ENCODE results near the gene RIT1.
"Not testable (repeated sequence)": the region's sequence is repeated elsewhere in the genome, so short reads cannot be mapped to it uniquely, and the experiment has no call there.

The RIT1 gene

DNA sequence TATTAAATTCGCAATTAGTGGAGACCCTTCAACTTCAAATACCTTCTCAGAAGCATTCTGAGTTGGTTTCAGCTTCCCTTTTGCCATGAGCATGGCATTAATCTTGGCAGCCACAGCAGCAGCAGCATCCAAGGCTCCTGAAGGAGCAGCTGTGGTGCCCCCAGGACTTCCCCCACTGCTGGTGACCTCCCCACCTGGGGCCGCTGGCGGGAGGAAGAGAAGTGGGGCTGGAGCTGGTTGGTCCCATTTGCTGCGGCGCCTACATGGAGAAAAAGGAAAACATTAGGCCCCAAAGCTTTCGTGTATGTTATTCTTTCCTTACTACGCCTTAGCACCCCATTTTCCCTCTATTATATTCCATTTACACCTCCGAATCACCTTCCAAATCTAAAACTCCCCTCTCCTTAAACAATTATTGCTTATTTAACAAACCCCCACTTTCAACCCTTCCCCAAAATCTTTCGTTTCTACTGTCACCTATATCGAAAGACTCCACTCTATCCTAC, 22.5 kb upstream of the RIT1 start:
- DNase-seq = no peak

DNA sequence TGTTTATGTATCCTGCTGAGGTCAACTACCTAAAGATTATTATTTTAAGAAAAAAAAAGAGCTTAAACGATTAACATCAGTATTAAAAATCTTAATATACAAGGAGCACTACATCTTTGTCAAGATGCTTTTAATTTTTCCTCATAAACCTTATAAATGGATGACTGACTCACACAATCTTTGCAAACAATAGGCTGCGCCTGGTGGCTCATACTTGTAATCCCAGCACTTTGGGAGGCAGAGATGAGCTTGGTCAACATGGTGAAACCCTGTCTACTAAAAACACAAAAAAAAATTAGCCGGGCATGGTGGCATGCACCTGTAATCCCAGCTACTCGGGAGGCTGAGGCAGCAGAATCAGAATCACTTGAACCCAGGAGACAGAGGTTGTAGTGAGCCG, 21.3 kb upstream of the RIT1 start:
- no peak for DNase-seq

- DNase-seq = no peak
Measured at GRCh38 chr1:155932081-155932480, 20.9 kb upstream of the RIT1 start.

- no peak for DNase-seq
Measured at GRCh38 chr1:155931332-155932038, 20.3 kb upstream of the RIT1 start.

- DNase-seq = not testable (repeated sequence)
Measured at GRCh38 chr1:155930725-155931124, 19.6 kb upstream of the RIT1 start.

DNA sequence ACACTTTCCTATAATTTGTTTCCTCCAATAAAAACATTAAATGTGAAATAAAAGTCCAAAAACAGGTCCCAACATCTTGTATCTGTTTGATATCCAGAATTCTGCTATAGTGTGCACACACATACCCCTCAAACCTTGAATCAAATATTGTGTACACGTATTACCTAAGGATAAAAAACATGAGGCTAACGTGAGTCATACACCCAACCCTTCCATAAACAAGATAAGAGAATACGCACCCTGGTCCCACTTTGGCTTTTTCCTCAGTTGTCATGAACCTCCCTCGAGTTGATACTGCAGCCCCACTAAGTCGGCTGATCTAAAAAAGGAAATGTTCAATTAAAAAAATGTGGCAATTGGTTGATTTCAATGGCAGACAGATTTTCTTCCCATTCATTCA, 17.9 kb upstream of the RIT1 start:
- DNase-seq = no peak

GRCh38 chr1:155925506-155925905, 14.4 kb upstream of the RIT1 start:
- DNase-seq = no peak

DNA sequence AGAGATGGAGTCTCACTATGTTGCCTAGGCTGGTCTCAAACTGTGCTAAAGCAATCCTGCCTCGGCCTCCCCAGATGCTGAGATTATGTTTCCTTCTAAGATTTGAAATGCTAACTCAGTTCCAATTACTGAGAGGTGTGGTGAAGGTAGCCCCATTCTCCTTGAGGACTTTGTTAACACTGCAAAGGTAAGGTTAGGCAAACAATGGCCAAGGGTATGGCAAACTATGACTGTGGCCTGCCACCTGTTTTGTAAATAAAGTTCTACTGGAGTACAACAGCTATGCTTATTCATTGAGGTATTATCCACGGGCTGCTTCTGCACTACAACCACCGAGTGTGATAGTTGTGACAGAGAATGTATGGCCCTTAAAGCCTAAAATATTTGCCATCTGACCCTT, 9.6 kb upstream of the RIT1 start:
- DNase-seq = no peak

DNA sequence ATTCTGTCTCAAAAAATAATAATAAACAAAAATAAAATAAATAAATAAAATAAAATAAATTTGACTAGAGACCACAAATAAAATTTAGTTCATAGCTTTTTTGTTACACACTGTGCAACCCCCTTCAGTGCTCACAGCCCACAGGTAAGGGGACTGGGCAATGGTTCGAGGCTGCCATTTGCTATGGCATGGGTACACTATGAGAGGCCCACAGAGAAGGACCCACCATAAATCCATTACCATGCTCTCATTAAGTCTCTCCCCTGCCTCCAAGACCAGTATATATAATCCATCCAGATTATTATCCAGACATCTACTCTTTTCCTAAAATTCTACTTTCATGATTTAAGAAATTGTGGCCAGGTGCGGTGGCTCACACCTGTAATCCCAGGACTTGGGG, 8.7 kb upstream of the RIT1 start:
- no peak for DNase-seq

DNA sequence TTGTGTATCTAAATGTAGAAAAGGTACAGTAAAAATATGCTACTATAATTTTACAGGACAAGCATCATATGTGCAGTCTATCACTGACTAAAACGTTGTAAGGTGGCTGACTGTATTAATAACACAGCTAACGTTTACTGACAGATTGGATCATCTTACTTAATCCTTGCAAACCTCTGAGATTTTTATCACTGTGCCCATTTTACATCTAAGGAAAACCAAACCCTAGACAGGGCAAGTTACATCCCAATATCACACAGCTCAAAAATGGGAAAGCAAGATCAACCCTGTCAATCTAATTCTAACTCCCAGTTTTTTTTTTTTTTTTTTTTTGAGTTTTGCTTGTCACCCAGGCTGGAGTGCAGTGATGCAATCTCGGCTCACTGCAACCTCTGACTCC, 7.5 kb upstream of the RIT1 start:
- DNase-seq = no peak

DNA sequence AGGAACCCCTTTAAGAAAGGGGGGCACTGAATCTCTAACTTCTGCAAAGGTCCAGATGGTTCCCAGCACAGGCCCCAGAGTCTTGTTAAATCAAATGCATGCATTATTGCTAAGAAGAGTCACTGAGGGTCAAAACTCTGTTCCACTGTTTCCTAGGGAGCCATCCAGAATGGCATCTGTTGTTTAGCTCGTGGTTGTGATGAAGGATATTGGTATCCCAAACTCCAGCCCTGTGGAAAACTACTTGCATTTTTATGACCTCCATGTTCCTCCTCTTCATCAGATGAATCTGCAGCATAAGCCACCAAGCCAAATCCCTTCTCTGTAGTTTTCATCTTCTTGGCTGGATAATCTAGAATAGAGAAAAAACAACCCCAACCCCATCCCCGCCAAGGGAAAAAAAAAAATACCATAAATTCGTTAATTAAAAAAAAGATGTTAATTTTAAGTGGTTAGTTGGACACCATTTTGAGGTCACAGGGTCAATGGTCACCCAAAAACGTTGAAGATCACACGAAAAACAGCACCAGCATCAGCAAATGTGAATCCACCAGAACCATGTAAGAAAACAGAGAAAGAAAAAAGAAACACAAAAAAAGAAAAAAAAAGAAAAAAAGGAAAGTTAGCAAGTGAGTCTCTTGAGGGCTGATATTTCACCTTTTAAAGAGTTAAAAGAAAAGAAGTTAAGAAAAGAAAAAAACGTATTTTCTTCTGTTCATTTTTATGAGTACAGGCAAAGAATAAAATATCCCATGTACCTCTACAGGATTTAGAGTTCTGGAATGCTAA, 3.0 kb upstream of the RIT1 start:
- DNase-seq = no peak

GRCh38 chr1:155912056-155912536, 947 bp upstream of the RIT1 start:
- no peak for DNase-seq

- no peak for DNase-seq
Measured at GRCh38 chr1:155910621-155911121, 478 bp downstream of the RIT1 start.

GRCh38 chr1:155909894-155910293, 1.3 kb downstream of the RIT1 start:
- DNase-seq = no peak

DNA sequence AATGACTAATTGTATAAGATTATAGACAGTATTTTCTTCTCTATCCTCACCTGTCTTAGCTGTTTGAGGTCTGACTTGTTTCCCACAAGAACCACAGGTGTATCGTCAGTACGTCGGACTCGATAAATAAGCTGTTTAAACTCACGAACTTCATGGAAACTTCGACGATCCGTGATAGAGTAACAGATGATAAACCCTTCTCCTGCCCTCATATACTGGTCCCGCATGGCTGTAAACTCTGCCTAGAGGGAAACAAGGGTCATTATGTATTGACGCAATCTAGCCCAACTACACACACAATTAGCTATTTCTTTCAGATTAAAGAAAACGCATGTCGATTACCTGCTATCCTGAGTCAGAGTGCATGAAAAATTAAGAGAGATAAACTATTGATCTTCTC, 6.9 kb downstream of the RIT1 start:
- DNase-seq = no peak

DNA sequence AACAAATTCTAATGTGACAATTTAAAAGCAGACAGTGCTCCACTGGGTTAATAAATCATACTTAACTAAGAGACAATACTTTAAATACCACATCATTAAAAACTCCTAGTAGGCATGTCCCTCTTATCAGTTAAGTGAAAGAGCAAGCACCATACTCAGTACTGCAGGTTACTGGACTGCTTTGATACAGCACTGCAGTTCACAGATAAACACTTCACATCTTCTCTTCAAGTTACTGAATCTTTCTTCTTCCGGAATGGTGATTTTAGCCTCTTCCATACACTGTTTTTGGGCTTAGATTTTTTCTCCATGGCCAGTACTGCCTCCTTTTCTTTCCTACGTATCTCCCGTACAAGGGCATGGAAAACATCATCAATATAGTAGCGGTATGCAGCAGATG, 11.0 kb downstream of the RIT1 start:
- no peak for DNase-seq

DNA sequence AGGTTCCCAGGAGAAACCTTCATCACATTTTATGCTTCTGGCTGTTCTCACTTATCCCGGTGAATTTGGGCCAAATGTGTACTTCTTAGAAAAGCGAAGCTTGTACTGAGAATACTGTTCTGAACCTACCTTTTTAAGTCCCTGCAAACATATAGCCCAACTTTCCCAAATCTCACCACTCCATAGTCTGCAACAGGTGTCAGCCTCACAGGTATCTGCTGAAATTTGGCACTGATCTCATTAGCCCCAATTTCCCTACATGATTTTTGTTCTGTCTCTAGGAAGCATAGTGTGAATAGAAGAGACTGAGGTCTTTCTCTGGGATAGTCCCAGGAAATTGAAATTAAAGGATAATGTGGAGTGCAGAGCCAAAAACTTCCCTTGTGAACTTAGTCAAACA, 11.5 kb downstream of the RIT1 start:
- no peak for DNase-seq

GRCh38 chr1:155898888-155899287, 12.3 kb downstream of the RIT1 start:
- DNase-seq = no peak

GRCh38 chr1:155897746-155898145, 13.4 kb downstream of the RIT1 start:
- DNase-seq = no peak

- DNase-seq = not testable (repeated sequence)
Measured at GRCh38 chr1:155896476-155896875, 14.7 kb downstream of the RIT1 start.

- not testable (repeated sequence) for DNase-seq
Measured at GRCh38 chr1:155895617-155896016, 15.5 kb downstream of the RIT1 start.

DNA sequence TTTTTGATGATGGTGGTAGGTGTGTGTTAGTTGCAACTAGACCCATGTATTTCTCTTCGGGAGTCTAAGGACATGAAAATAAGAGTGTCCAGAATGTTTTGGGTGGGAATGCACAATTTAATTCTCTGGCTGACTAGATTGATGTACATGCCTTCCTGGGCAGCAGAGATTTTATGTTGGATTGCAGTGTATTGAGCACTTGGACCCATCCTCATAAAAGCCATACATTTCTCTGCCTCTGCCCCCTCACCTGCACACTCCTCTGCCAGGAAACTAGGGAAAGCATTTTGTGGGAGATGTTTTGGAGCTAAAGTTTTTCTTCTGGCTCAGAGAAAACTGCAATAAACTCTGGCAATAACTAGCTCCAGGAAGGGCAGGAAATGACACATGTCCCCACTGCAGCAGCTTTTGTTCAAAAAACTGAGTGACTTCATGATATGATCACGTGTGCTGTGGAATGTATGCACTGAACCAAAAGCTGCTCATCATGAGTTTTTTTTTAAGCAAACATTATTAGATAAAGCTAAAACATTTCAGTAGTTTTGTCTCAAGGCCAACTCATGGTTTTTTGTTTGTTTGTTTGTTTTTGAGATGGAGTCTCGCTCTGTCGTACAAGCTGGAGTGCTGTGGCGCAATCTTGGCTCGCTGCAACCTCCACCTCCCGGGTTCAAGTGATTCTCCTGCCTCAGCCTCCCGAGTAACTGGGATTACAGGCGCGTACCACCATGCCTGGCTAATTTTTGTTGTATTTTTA, 17.6 kb downstream of the RIT1 start:
- DNase-seq = no peak

GRCh38 chr1:155892796-155893195, 18.4 kb downstream of the RIT1 start:
- no peak for DNase-seq
